ENCODE data around the gene FHOD3. TPM values are rescaled to one million over a fixed set of nuclear protein-coding genes. Genes with fewer than 3 reads are reported as not detected.

The FHOD3 gene
- total and polyA plus RNA-seq, 2 experiments from 2014 or later, result 2.7 to 8.7 TPM

GRCh38 chr18:36568487-36568886 is 271.0 kb downstream of the FHOD3 start:
- H3K4me1 ChIP-seq (ENCODE audit: insufficient read depth), result peaks cover 22% of the 10 kb centered on the region
- no peaks in the 10 kb centered on the region for H3F3A ChIP-seq (replicated peaks; ENCODE audit: low read depth)
- H3K9me2 ChIP-seq (ENCODE audit: insufficient read depth), result no peaks in the 10 kb centered on the region
- no peaks in the 10 kb centered on the region for H3K36me3 ChIP-seq (ENCODE audit: insufficient read depth)
- no peak overlapping the region for H2AFZ ChIP-seq
- no peak for TF ChIP-seq STAT1 (IDR thresholded peaks at IDR 0.05; ENCODE audit: unreplicated experiment)
- TF ChIP-seq ZNF462 (CRISPR knock-in tag; IDR thresholded peaks at IDR 0.05), result no peak
- TF ChIP-seq POLR2AphosphoS5 (IDR thresholded peaks at IDR 0.05; ENCODE audit: low read depth), result no peak
- no peak for TF ChIP-seq EZH2phosphoT487 (IDR thresholded peaks at IDR 0.05; ENCODE audit: unreplicated experiment)
- no peak for TF ChIP-seq CREB1 (CRISPR knock-in tag; IDR thresholded peaks at IDR 0.05; ENCODE audit: low read depth)
- TF ChIP-seq REST (IDR thresholded peaks at IDR 0.05; ENCODE audit: unreplicated experiment), result no peak
- no peak for TF ChIP-seq CTCF (conservative IDR thresholded peaks at IDR 0.05; ENCODE audit: low read depth in 2 of 2)
- TF ChIP-seq NANOG (IDR thresholded peaks at IDR 0.05; ENCODE audit: borderline replicate concordance), result no peak
- TF ChIP-seq JUNB (IDR thresholded peaks at IDR 0.05; ENCODE audit: unreplicated experiment), result no peak
- TF ChIP-seq ZNF331 (CRISPR knock-in tag; IDR thresholded peaks at IDR 0.05; ENCODE audit: low read depth), result no peak
- no peak for TF ChIP-seq EZH2 (IDR thresholded peaks at IDR 0.05; ENCODE audit: low read depth, unreplicated experiment)
- TF ChIP-seq ETS1 (IDR thresholded peaks at IDR 0.05), result no peak
- no peak for TF ChIP-seq ZNF114 (CRISPR knock-in tag; IDR thresholded peaks at IDR 0.05)
- Mint-ChIP-seq H3K36me3 (ENCODE audit: low read depth) (no peaks in the 10 kb centered on the region), H3K27me3 (ENCODE audit: insufficient read depth, low read depth, poor library complexity) (peaks cover 2% of the 10 kb centered on the region), H3K9me3 (no peaks in the 10 kb centered on the region), H3K4me3 (no peak overlapping the region), H3K27ac (no peak overlapping the region), H3K4me1 (peaks cover 42% of the 10 kb centered on the region)
- DNase-seq (ENCODE audit: low spot score) (no peak), ATAC-seq (no peak)
- H4K20me1 ChIP-seq (replicated peaks; ENCODE audit: insufficient read depth), result no peaks in the 10 kb centered on the region
- H3K4me2 ChIP-seq, result no peak overlapping the region
- no peak overlapping the region for H3K27ac ChIP-seq (ENCODE audit: low read depth)
- no peaks in the 10 kb centered on the region for H3K27me3 ChIP-seq (ENCODE audit: insufficient read depth)
- no peak overlapping the region for H3K4me3 ChIP-seq
- no peaks in the 10 kb centered on the region for H3K79me2 ChIP-seq (replicated peaks; ENCODE audit: insufficient read depth)
